Measurements from ENCODE around the gene MYH6.
"Not testable (repeated sequence)": the region's sequence is repeated elsewhere in the genome, so short reads cannot be mapped to it uniquely, and the experiment has no call there.

MYH6 gene

DNA sequence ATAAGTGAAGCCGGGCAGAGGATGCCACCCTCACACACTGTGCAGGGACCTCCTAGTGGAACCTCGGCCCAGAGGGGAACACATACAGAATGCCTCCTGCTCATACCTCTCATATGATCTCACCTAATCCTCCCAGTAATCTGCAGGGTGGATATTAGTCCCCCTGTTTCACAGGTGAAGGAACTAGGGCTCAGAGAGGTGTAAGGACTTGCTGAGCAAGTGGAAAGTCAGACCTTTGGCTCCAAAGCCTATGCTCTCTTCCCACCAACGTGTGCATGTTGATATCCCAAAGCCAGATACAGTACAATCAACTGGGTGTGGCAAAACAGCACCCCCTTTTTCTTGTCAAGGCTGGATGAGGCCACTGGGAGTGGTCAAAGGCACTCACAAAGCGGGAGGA is 4.2 kb downstream of the MYH6 start:
- TF ChIP-seq, protein P1, sequence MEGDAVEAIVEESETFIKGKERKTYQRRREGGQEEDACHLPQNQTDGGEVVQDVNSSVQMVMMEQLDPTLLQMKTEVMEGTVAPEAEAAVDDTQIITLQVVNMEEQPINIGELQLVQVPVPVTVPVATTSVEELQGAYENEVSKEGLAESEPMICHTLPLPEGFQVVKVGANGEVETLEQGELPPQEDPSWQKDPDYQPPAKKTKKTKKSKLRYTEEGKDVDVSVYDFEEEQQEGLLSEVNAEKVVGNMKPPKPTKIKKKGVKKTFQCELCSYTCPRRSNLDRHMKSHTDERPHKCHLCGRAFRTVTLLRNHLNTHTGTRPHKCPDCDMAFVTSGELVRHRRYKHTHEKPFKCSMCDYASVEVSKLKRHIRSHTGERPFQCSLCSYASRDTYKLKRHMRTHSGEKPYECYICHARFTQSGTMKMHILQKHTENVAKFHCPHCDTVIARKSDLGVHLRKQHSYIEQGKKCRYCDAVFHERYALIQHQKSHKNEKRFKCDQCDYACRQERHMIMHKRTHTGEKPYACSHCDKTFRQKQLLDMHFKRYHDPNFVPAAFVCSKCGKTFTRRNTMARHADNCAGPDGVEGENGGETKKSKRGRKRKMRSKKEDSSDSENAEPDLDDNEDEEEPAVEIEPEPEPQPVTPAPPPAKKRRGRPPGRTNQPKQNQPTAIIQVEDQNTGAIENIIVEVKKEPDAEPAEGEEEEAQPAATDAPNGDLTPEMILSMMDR (IDR thresholded peaks at IDR 0.05; ENCODE audit: extremely low read depth, missing control alignments), result no peak

DNA sequence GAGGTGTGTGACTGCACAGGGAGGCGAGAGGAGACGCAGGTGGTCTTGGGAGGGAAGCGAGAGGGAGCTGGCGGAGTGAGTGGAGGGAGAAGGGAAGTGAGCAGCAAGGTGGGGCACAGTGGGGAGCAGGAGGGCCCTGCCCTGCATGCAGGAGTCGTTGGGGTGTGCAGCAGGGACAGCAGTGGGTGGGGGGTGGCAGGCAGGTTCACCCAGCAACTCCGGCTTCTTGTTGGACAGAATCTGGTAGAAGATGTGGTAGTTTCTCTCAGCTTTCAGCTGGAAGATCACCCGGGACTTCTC is 5.0 kb downstream of the MYH6 start:
- no peak for DNase-seq (ENCODE audit: low spot score)
- TF ChIP-seq, protein P1 (IDR thresholded peaks at IDR 0.05; ENCODE audit: extremely low read depth, missing control alignments), result no peak

More for the DNA sequence above, 4.2 kb downstream of the MYH6 start:
- DNase-seq (ENCODE audit: low spot score), result no peak

- no peak for DNase-seq (ENCODE audit: low spot score)
- TF ChIP-seq, protein P1 (IDR thresholded peaks at IDR 0.05; ENCODE audit: extremely low read depth, missing control alignments), result no peak
These were observed 5.6 kb downstream of the MYH6 start for GRCh38 chr14:23402296-23403138.

GRCh38 chr14:23401291-23401690 is 6.8 kb downstream of the MYH6 start:
- TF ChIP-seq, protein P1 (IDR thresholded peaks at IDR 0.05; ENCODE audit: extremely low read depth, missing control alignments), result no peak
- DNase-seq (ENCODE audit: low spot score), result no peak

DNA sequence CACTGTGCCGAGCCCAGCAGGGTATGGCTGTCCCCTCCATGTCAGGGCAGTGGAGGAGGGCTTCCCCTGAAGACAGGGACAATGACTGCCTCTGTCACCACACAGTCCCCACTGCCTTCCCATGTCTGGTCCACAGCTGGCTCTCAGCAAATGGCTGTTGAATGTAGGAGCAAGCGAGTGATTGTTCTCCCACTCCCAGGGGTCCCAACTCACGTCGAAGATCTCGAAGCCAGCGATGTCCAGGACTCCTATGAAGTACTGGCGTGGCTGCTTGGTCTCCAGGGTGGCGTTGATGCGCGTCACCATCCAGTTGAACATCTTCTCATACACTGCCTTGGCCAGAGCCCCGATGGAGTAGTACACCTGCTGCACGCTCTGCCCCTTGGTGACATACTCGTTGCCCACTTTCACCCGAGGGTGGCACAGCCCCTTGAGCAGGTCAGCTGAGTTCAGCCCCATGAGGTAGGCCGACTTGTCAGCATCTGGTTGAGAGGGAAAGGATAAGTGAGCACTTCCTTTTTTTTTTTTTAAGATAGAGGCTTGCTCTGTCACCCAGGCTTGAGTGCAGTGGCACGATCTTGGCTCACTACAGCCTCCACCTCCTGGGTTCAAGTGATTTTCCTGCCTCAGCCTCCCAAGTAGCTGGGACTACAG is 7.5 kb downstream of the MYH6 start:
- not testable (repeated sequence) for DNase-seq (ENCODE audit: low spot score)

GRCh38 chr14:23399591-23399990 is 8.5 kb downstream of the MYH6 start:
- TF ChIP-seq, protein P1 (IDR thresholded peaks at IDR 0.05; ENCODE audit: extremely low read depth, missing control alignments), result no peak
- no peak for DNase-seq (ENCODE audit: low spot score)

DNA sequence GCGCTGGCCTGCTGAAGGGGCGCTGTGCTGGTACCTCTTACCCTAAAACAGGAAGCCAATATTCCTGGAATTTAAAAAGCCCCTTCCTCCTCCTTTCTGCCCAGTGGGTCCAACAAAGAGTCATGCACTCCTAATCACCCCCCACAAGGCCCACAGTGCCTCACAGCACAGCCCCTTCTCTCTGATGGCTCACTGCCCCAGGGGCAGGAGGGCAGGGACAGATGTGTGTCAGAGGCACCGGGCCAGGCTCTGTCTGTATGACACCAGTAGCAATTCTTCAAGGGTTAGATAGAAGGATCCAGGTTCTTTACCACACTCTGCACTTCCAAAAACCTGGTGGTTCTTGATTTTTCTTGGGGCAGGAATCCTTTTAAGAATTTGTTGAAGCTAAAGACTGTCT is 8.9 kb downstream of the MYH6 start:
- TF ChIP-seq, protein P1 (IDR thresholded peaks at IDR 0.05; ENCODE audit: extremely low read depth, missing control alignments), result no peak
- no peak for DNase-seq (ENCODE audit: low spot score)

GRCh38 chr14:23398348-23398747 is 9.7 kb downstream of the MYH6 start:
- TF ChIP-seq, protein P1 (IDR thresholded peaks at IDR 0.05; ENCODE audit: extremely low read depth, missing control alignments), result no peak
- DNase-seq (ENCODE audit: low spot score), result no peak
